Activated CD4-positive, CD25-positive, alpha-beta regulatory T cell (primary cell): Measurements from ENCODE around the gene WIPF3.

Source experiments
- DNase-seq, 4 experiments: peaks; one replicate each; lab custom pipeline; 2025; lab: John Stamatoyannopoulos, UW

The WIPF3 gene

DNA sequence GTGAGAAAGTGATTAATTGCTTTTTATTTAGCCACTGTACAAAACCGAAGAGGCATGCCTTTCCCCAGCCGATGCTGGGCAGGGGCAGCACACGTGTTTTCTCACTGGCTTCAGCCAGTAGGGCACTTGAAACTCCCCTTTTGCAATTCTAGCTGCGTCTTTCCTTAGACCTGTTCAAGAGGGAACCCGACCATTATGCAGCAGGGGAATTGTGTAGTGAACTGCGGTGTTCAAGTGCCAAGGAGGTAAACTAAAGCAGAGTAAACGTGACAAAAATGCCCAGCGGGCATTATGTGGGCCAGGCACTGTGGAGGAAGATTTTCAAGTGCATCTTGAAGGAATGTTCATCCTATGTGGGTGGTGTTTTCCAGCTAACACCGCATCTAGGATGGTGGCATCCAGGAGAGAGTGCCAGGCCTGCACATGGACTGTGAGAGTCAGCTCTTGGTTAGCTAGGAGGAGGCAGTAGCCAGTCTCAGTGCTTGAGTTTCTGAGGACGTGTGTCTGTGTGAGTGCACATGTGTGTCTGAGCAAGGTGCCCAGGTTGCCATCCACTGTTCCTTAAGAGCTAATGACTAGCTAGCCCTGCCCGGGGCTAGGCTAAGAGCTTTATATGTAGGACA is 3.3 kb downstream of the WIPF3 start:
- DNase-seq, result no peak

DNA sequence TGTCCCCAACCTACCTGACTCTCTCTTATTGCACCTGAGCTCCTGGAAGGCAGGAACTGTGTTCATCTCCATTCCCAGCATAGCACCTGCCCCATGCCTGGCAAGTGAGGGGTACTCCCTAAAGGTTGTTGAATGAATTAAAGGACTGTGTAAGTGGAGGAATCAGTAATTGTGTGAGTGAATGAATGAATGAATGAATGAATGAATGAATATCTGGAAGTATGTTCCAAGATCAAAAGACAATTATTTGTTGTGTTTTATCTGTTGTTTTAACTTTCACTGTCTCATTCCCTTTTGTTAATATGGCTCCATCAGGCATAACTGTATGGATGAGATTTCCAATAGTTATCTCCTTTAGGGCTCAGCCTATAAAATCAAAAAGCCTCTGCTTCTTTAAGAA is 4.0 kb downstream of the WIPF3 start:
- no peak for DNase-seq

DNA sequence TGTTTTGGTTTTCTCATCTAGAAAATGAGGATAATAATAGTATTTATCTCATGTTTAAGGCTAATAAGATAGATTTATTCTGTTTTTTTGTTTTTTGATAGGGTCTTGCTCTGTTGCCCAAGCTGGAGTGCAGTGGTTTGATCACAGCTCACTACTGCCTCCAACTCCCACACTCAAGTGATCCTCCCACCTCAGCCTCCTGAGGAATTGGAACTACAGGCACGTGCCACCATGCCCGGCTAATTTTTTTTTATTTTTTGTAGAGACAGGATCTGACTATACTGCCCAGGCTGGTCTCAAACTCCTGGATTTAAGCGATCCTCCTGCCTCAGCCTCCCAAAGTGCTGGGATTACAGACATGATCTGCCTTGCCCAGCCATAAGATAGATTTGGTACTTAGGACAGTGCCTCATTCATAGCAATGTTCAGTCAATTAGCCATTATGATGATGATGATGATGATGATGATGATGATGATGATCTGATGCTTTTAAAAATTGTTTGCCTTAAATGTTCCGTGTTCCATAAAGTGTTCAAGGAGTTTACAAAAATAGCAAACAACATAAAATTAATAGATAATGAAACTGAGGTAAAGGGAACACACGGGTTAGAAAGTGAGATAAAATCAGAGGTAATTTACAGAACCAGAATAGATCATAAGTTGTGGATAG is 4.6 kb downstream of the WIPF3 start:
- no peak for DNase-seq

DNA sequence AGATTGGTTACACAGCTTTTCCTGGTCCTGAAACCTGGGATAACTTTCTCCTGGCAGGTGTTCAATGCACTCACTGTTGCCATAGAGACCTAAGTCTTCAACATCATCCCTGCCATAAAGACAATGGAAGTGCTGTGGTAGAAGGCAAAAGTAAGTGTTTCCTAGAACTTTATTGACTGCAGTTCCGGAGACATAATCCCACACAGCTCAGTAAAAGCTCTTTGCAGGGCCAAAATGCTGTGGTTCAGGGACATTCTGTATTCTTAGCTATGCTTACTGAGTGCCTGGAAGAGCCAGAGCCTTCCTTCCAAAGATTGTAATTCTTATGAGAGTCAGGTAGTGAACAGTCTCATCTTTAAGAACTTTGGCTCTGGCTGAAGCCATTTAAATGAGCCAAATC is 5.3 kb downstream of the WIPF3 start:
- no peak for DNase-seq

DNA sequence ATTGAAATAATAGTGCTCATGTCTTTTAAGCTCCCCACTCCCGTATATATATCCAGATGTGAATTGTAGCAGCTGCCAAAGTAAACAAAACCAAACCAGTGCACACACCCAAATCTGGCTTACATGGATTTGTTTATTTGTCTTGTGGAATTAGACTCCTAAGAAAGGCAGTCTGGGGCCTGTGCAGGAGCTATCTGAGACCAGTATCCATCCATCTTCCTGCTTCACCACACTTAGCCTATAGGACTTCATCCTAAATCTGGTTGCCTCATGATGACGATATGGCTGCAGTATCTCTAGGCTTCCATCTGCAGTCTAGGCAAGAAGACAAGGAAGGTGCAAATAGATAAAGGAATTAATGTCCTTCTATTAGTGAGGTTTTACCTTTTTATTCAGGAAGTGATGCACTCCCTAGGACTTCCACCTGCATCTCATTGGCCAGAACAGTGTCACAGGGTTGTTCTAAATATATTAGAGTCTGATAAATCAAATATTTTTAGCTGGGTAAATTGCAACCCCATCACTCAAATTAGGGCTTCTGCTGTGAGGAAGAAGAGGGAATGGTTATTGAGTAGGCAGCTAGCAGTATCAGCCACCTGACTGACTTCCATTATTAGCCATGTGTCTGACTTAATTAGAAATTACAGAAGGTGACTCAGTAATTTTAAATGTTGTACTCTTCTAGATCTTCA is 6.0 kb downstream of the WIPF3 start:
- DNase-seq, result no peak

DNA sequence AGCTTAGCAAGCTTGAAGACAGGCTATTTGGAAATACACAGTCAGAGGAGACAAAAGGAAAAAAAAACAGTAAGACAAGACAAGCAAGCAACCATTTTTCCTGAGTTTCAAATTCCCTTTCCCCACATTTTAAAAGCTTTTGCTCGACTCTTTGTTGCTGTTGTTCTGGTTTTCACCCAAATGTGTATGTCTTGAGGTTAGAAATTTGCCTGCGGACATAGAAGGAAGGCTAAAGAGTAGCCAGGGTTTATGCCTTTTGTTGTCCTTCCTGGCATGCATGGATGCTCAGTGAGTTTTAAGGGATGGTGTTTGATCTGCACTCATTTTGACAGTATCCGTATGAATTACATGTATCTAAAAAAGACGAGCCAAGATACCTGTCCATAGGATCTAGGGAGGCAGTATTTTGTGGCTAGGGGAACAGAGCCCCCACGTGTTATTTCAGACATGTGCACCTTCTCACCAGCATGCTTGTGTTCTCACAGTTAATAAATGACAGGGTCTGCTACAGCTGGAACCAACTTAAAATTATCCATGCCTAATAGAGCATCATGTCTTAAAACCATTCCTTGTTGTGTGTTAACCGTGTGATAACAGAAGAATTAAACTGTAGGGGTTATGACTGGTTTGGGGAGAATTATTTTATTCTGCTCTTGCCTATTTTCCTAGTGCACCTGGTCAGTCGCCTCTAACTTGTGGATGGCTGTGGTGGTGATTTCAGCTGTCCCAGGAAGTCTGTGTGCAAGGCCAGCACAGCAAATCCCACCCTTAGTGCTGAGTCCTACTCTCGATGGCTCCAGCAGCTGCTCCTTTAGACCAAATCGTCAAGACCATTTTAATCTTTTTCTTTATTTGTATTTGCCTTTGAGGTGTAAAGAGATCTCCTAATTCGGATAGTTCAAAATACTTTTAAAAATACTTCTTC is 9.1 kb downstream of the WIPF3 start:
- no peak for DNase-seq

DNA sequence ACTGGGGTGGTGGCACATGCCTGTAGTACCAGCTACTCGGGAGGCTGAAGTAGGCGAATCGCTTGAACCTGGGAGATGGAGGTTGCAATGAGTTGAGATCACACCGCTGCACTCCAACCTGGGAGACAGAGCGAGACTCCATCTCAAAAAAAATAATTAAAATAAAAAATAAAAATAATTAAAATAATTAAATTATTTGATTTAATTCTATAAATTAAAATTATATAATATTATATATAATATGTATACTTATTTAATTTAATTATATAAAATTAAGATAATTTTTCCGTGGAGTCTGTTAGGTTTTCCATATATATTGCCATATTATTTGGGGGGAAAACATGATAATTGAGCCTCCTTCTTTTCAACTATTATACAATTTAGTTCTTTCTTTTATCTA is 12.0 kb downstream of the WIPF3 start:
- DNase-seq, result no peak

DNA sequence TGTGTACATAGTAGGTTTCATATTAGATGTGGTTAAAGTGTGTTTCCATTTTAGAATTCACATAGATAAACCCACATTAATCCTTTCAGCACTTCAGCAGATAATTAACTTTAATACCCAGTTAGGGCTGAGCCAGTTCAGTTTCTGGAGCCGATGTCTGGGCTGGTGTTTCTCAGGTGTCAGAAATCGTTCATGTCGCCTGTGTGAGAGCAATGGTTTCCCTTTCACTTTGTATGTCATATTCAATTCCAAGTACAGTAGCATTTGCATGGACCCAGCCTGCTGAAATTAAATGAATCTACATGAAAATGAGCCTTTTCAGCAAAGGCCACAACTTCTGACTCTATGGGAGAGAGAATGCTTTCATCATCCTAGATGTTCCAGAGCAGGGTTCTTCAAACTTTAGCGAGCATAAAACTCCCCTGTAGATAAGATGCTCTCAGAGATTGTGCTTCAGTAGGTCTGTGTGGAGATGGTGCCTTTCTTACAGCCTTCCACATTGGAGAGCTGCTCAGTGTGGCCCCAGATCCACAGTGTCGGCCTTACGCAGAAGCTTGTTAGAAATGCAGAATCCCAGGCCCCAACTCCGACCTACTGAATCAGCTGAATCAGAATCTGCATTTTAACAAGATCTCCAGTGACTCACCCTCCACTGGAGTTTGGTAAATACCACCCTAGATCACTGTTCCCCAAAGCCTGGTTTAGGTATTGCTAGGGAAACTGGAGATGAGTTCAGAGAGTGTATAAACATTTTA is 19.6 kb downstream of the WIPF3 start:
- DNase-seq, result no peak

DNA sequence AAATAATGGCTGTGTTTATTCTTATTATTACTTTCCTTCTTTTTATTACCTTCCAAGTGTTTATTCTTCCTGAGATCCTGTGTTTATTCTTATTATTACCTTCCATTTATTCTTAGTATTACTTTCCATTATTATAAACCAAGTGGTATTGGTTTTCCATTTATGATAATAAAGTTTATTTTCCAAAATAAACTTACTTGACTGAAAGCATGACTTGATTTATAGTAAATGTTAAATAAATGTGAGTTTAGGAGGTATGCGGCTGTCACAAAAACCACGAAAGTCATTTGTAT is 20.2 kb downstream of the WIPF3 start:
- DNase-seq, result no peak

DNA sequence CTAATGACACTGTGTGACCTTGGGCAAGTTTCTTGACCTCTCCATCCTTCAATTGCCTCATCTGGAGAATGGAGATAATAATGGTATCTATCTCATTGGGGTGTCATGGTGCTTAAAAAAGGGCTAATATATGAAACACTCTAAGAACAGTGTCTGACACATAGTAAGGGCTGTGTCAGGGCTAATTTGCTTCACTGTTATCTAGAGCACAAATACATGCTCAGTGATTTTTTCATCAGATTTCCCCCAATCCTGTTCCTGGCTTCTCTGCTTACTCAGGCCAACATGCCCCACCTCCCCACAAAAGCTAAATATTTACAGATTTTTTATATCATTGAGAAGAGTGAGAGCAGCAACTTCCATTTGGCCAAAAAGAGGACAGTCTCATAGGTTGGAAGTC is 20.6 kb downstream of the WIPF3 start:
- DNase-seq, result no peak

DNA sequence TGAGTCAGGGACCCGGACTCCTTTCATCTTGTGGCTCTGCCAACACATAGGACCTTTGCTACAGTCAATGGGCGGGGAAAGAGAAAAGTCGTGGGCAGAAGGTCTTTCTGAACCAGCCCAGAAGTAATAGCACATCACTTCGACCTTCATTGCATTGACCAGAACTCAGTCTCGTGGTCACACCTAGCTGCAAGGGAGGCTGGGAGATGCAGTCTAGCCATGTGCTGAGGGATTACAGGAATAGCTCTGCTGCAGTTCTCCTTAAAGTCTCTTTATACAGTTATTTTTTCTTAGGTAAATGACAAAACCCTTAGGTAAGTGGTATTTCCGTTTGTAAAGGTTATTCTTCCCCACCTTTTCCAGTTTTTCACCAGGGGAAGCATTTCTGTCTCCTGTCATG is 25.4 kb downstream of the WIPF3 start:
- DNase-seq, result no peak

DNA sequence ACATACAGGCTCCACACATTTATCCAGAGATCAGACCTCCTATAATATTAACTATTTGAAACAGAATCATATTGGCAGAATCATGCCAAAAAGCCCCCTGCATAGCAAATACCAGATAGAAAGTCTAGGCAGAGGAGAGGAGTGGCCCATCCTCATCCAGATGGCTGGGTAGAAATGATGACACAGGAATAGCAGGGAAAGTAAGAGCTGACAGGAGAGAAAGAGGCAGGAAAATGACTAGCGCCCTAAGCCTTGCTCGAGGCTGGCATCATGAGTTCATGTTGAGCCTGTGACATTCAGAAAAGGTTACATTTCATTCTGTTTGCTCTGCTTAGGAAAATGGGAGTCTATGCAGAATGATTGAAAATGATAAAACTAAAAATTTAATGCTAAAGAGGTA is 27.6 kb downstream of the WIPF3 start:
- no peak for DNase-seq

DNA sequence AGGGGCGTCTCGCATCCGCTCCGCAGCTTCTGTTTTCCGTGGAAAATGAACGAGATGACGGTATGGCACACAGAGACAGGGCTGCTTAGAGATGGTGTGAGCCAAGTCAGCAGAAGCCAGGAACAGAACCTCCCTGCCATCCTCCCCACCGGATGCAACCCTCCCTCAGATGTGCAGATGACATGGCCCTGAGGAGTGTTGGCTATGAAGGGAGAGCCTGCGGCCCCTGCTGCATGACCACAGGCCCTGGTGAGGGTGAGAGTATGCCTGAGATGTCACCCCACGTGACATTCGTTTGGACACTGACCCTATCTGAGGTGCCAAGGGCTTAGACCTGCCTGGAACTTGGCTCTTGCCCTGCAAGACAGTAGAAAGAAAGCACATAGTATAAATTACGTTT is 29.4 kb downstream of the WIPF3 start:
- DNase-seq, result no peak

DNA sequence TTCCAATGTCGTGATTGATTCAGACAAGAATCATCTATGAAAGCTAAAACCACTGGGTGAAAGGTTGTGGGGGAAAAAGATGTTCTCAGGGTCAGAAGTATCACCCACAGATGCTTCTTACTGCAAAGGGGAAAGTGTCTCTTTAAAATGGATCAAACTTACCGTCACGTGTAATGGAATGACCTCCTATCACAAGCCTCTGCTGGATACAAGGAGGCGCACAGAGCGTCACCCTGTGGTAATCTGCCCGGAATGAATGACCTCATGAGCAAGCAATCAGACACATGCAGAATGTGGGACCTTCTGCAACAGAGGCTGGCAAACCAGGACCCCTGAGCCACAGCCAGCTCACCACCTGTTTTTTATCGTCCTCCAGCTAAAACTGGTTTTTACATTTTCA is 33.0 kb downstream of the WIPF3 start:
- DNase-seq, result no peak

DNA sequence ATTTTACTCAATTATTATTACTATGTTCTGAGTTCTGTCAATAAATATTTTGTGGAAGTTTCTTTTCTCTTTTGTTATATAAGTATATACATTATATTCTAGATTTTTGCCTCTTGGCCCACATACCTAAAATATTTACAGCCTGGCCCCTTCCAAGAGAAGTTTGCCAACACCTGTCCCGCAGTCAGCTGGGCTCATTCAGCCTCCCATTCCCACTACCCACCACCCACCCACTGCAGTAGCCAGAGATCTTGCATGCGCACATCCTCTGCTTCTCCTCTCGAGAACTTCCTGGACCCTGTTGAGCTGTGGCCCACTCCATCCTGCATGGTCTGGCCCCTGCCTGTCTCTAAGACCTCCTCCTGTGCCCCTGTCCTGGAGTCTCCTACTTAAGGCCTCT is 33.6 kb downstream of the WIPF3 start:
- no peak for DNase-seq

DNA sequence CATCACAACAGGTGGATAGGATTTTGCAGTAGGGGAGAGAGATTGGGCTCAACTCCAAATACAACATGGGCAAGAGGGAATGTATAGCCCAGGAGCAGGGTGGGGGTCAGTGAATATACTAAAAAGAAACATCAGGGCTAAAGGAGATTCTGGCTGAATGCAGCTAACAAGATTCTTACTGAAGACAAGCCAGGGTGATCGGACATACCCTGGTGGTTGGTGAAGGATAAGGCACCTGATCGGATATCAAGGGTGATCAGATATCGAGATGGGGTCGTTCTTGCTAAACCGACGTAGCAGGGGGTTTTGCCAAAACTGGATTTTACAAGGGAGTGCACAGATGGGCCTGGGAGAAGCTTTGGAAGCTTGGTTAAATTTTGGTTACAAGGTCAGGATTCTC is 34.4 kb downstream of the WIPF3 start:
- no peak for DNase-seq

DNA sequence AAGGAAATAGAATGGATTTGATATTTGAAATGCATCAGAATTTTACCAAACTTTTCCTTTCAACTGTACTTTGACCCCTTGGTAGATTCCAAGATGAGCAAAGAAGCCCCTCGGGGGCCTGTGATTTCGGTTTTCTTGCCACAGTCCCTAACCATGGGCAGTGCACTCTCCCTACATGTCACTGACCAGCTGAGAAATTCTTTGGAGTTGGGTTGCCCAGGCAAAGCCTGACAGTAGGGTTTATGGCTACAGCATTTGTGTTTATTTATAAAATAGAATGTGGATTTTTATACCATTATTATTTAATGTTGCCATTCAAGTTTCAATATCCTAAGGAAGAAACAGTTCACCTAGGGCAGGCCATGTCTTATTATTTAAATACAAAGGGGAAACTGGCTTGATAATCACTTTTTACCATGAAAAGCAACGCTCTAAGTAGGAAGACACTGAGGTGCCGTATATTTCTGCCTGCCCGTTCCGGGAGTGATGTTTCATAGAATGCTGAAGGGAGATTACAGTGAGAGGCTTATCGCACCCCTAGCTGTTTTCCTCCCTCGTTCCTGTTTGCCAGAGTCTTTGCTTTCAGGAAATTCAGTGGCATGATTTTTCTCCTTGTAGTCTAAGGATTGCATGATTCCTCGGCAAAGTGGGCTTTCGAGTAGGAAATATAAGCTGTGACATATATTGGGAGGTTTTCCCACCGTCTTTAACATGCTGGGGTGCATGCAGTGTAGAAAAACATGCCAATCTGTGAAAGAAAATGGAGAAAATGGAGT is 35.8 kb downstream of the WIPF3 start:
- DNase-seq, result no peak

DNA sequence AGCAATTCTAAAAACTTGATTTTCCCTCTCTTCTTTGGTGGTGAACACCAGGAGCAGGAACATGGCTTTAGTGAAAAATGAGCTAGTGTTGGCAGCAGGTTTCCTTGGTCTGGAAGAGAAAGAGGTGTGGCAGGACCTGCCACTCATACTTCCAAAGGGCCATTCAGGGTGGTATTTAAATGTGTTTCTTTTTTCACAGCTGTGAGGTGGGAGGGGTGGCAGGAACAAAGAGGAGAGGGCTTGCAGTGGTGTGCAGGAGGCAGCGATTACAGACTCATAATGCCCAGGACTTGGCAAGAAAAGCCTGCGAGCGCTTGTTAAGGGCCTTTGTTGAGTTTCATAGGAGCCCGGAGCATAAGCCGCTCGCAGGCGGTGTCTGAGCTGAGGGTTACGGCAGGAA is 36.8 kb downstream of the WIPF3 start:
- no peak for DNase-seq

DNA sequence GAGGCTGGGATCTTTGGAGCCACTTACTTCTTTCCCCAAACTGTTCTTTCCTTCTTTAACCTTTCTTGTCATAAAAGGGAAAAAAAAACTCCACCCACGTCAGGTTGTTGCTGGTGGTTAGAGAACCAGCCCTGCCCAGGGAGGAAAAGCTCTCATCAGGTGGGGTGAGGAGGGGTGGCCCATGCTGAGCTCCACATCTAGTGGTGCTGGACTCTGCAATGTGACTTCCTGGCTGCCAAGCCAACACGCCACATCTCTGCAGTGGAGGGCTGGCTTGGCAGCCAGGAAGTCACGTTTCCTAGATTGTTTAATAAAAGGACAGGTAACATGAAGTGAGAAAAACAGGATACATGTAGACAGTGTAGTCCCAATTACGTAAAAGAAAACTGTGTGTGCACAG is 37.4 kb downstream of the WIPF3 start:
- DNase-seq, result no peak

DNA sequence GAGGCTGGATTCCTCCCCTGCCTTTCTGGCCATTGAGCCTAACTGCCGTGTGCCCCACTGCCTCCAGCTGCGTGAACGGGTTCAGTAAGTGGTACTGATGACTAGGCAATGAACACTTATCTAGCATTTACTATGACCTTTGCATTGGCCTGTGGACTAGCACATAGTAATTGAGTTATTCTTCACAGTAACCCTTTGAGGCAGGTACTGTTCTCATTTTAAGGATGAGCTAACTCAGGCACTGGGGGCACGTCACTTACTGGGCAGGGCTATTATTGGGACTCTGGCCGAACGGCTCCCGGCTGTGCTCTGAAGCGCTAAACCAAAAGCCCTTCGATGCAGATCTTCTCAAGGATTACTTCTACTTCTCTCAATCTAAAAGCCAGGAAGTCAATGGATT is 38.3 kb downstream of the WIPF3 start:
- DNase-seq, result no peak

DNA sequence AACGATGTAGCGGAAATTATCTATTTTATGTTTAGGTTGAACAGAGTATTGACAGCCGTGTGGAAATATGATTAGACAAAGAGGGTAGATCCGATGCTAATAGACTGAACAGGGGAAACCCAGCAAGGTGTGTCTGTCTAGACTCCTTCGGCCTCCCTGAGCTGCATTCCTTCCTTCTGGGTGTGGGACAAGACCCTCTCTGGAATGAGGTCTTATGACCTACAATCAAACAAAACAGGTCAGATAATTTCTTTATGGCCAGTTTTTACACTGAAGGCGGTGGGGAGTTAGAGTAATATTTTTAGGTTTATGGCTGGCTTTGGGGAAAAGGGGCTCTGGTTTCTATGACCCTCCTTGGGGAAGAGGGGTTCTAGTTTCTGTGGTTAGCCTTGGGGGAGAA is 41.2 kb downstream of the WIPF3 start:
- no peak for DNase-seq
